Measurements from ENCODE around the gene CHCHD6. TPM values are rescaled to one million over a fixed set of nuclear protein-coding genes. Genes with fewer than 3 reads are reported as not detected.

CHCHD6 gene
- total and polyA plus RNA-seq, 4 donors: 12.1 to 22.6 (median 17.5) TPM

- H3K9me3 ChIP-seq (ENCODE audit: control insufficient read depth in 4 of 4, insufficient read depth in 3 of 4, low read length in 3 of 4): no peaks in the 10 kb centered on the region
- WGBS, 2 donors: 90 to 94% methylated on average over 3 of the region's 3 CpGs
Observed at GRCh38 chr3:126777366-126777765, 73.3 kb downstream of the CHCHD6 start.

GRCh38 chr3:126780666-126781065 lies 76.6 kb downstream of the CHCHD6 start:
- H3K9me3 ChIP-seq (ENCODE audit: control insufficient read depth in 4 of 4, insufficient read depth in 3 of 4, low read length in 3 of 4): peaks cover 0 to 2% (median 0%) of the 10 kb centered on the region in 4 donors
- no peak for DNase-seq

More at GRCh38 chr3:126777366-126777765, 73.3 kb downstream of the CHCHD6 start:
- Histone ChIP-seq H3K27me3 (ENCODE audit: control insufficient read depth in 3 of 3, insufficient read depth in 3 of 3, low read length in 2 of 3) (no peaks in the 10 kb centered on the region), H3K36me3 (ENCODE audit: control insufficient read depth in 4 of 4, insufficient read depth in 4 of 4, low read length in 4 of 4) (no peaks in the 10 kb centered on the region), H3K4me3 (no peak overlapping the region), H3K4me1 (ENCODE audit: control insufficient read depth in 5 of 5, insufficient read depth in 5 of 5, low read length in 5 of 5) (peaks cover 0 to 15% (median 4%) of the 10 kb centered on the region in 5 donors), H3K27ac (ENCODE audit: low read depth in 1 of 2, low read length in 1 of 2) (no peak overlapping the region), H3K9ac (ENCODE audit: insufficient read depth in 1 of 2, low read length in 2 of 2) (no peak overlapping the region)
- TF ChIP-seq CTCF (IDR thresholded peaks at IDR 0.05; ENCODE audit: control extremely low read depth, extremely low read depth): no peak
- no peak for ATAC-seq (ENCODE audit: insufficient read depth, low FRiP score)
- no peak for DNase-seq

GRCh38 chr3:126781406-126781805 lies 77.4 kb downstream of the CHCHD6 start:
- H3K36me3 ChIP-seq (ENCODE audit: control insufficient read depth in 4 of 4, insufficient read depth in 4 of 4, low read length in 4 of 4): no peaks in the 10 kb centered on the region
- 87 to 95% methylated on average over 3 of the region's 3 CpGs for WGBS, 2 donors
- peaks cover 0 to 2% (median 0%) of the 10 kb centered on the region in 4 donors for H3K9me3 ChIP-seq (ENCODE audit: control insufficient read depth in 4 of 4, insufficient read depth in 3 of 4, low read length in 3 of 4)
- H3K4me3 ChIP-seq: no peak overlapping the region
- no peak overlapping the region for H3K27ac ChIP-seq (ENCODE audit: low read depth in 1 of 2, low read length in 1 of 2)
- peak; percentile 13 to 35 (median 24) for DNase-seq
- TF ChIP-seq CTCF (IDR thresholded peaks at IDR 0.05; ENCODE audit: control extremely low read depth, extremely low read depth): no peak
- H3K27me3 ChIP-seq (ENCODE audit: control insufficient read depth in 3 of 3, insufficient read depth in 3 of 3, low read length in 2 of 3): no peaks in the 10 kb centered on the region
- ATAC-seq (ENCODE audit: insufficient read depth, low FRiP score): no peak
- H3K4me1 ChIP-seq (ENCODE audit: control insufficient read depth in 5 of 5, insufficient read depth in 5 of 5, low read length in 5 of 5): peaks cover 0 to 15% (median 4%) of the 10 kb centered on the region in 5 donors
- no peak overlapping the region for H3K9ac ChIP-seq (ENCODE audit: insufficient read depth in 1 of 2, low read length in 2 of 2)

More at GRCh38 chr3:126780666-126781065, 76.6 kb downstream of the CHCHD6 start:
- H3K4me3 ChIP-seq: no peak overlapping the region
- WGBS, 2 donors: 95% methylated on average over 1 of the region's 1 CpG
- H3K27ac ChIP-seq (ENCODE audit: low read depth in 1 of 2, low read length in 1 of 2): peak overlapping the region in 1 of 2 donors; percentile 13
- H3K9ac ChIP-seq (ENCODE audit: insufficient read depth in 1 of 2, low read length in 2 of 2): peak overlapping the region in 1 of 2 donors; percentile 32
- no peaks in the 10 kb centered on the region for H3K27me3 ChIP-seq (ENCODE audit: control insufficient read depth in 3 of 3, insufficient read depth in 3 of 3, low read length in 2 of 3)
- no peak for ATAC-seq (ENCODE audit: insufficient read depth, low FRiP score)
- H3K4me1 ChIP-seq (ENCODE audit: control insufficient read depth in 5 of 5, insufficient read depth in 5 of 5, low read length in 5 of 5): peaks cover 0 to 15% (median 4%) of the 10 kb centered on the region in 5 donors
- no peak for TF ChIP-seq CTCF (IDR thresholded peaks at IDR 0.05; ENCODE audit: control extremely low read depth, extremely low read depth)
- no peaks in the 10 kb centered on the region for H3K36me3 ChIP-seq (ENCODE audit: control insufficient read depth in 4 of 4, insufficient read depth in 4 of 4, low read length in 4 of 4)
